HUES64 (cell line): ENCODE data around the gene WDFY2.

Source experiments
- H3K27ac ChIP-seq: 2 replicates; pipeline ENCODE4 v1.7.0; 2013; ENCODE audit warnings: low read depth, low read length, inconsistent platforms
- H3K27me3 ChIP-seq: 2 replicates; pipeline ENCODE4 v1.6.1; 2013; ENCODE audit warnings: mild to moderate bottlenecking, low read length; ENCODE audit not compliant: insufficient read depth
- H3K36me3 ChIP-seq: 2 replicates; pipeline ENCODE4 v1.6.1; 2013; ENCODE audit warnings: mild to moderate bottlenecking, low read length; ENCODE audit not compliant: insufficient read depth
- H3K4me1 ChIP-seq: 2 replicates; pipeline ENCODE4 v1.6.1; 2013; ENCODE audit warnings: mild to moderate bottlenecking, low read length, moderate library complexity; ENCODE audit not compliant: insufficient read depth
- H3K4me3 ChIP-seq: 2 replicates; pipeline ENCODE4 v1.5.1; 2013; ENCODE audit warnings: mild to moderate bottlenecking, low read length, moderate library complexity
- H3K9ac ChIP-seq: 2 replicates; pipeline ENCODE4 v1.6.1; 2013; ENCODE audit warnings: mild to moderate bottlenecking, low read depth, low read length
- H3K9me3 ChIP-seq: 2 replicates; pipeline ENCODE4 v1.6.1; 2013; ENCODE audit warnings: low read depth, low read length; ENCODE audit not compliant: insufficient read depth
- WGBS: fragments of 150-250, 120-280 bp; methylation state at CpG from one replicate; pipeline ENCODE4 v1.1.7; 2013; ENCODE audit warnings: missing lambda C conversion rate; 5-methylcytosine and 5-hydroxymethylcytosine counted together

WDFY2 gene

GRCh38 chr13:51795419-51795818, 211.2 kb downstream of the WDFY2 start:
- no peaks in the 10 kb centered on the region for H3K27me3 ChIP-seq
- no peak overlapping the region for H3K9ac ChIP-seq
- H3K27ac ChIP-seq = no peak overlapping the region
- no peaks in the 10 kb centered on the region for H3K9me3 ChIP-seq
- H3K36me3 ChIP-seq = no peaks in the 10 kb centered on the region
- H3K4me3 ChIP-seq = no peak overlapping the region
- 92% methylated on average over 2 of the region's 2 CpGs for WGBS
- H3K4me1 ChIP-seq = peaks cover 14% of the 10 kb centered on the region

DNA sequence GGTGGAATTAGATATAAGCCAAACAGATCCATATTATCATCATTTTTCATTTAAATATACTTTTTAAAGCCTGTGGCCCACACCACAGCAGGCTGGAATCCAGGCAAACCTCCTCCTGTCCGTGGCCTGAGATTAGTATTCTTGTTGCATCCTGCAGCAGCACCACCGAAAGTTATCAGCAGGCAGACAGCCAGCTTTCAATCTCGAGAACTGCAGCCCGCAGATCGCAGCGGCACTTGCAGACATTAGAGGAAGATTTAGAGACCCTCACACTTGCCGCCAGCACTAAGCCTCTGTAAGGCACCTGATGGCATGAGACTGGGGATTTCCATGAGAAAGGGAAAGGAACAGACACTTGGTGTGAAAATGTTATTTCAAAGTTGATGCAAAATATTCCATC, 212.3 kb downstream of the WDFY2 start:
- Histone ChIP-seq H3K36me3 (no peaks in the 10 kb centered on the region), H3K27me3 (no peaks in the 10 kb centered on the region), H3K9ac (no peak overlapping the region), H3K4me1 (peaks cover 14% of the 10 kb centered on the region), H3K4me3 (no peak overlapping the region), H3K27ac (no peak overlapping the region), H3K9me3 (no peaks in the 10 kb centered on the region)
- WGBS = 81% methylated on average over 7 of the region's 7 CpGs

- H3K27me3 ChIP-seq = no peaks in the 10 kb centered on the region
- peaks cover 26% of the 10 kb centered on the region for H3K4me1 ChIP-seq
- H3K36me3 ChIP-seq = no peaks in the 10 kb centered on the region
- no peaks in the 10 kb centered on the region for H3K9me3 ChIP-seq
- 80% methylated on average over 12 of the region's 12 CpGs for WGBS
- H3K9ac ChIP-seq = no peak overlapping the region
- no peak overlapping the region for H3K27ac ChIP-seq
- no peak overlapping the region for H3K4me3 ChIP-seq
Measured at GRCh38 chr13:51797664-51798488, 213.6 kb downstream of the WDFY2 start.

GRCh38 chr13:51799261-51799660, 215.0 kb downstream of the WDFY2 start:
- H3K27ac ChIP-seq = no peak overlapping the region
- WGBS = 87% methylated on average over 12 of the region's 12 CpGs
- H3K36me3 ChIP-seq = no peaks in the 10 kb centered on the region
- no peaks in the 10 kb centered on the region for H3K9me3 ChIP-seq
- H3K9ac ChIP-seq = no peak overlapping the region
- no peak overlapping the region for H3K4me3 ChIP-seq
- peaks cover 29% of the 10 kb centered on the region for H3K4me1 ChIP-seq
- H3K27me3 ChIP-seq = no peaks in the 10 kb centered on the region

DNA sequence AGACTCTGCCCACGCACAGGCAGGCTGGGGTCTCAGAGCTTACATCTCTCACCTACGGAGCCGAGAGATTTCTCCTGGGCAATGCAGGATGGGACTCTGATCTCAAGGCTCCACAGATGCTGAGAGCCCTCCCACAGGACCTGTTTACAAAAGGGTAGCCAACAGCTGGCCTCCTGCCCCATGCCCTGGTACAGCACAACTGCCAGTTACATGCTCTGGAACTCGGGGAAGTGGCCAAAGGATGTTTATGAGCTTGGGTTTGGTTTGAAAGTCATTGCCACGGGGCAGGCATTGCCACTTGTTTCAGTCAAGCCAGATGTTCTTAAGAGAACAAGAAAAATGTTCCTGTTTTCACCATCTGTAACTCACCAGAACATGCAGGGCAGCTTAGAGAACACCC, 216.2 kb downstream of the WDFY2 start:
- Histone ChIP-seq H3K9ac (no peak overlapping the region), H3K36me3 (no peaks in the 10 kb centered on the region), H3K27ac (no peak overlapping the region), H3K4me1 (peaks cover 40% of the 10 kb centered on the region), H3K9me3 (no peaks in the 10 kb centered on the region), H3K4me3 (no peak overlapping the region), H3K27me3 (no peaks in the 10 kb centered on the region)
- WGBS = 91% methylated on average over 5 of the region's 5 CpGs

DNA sequence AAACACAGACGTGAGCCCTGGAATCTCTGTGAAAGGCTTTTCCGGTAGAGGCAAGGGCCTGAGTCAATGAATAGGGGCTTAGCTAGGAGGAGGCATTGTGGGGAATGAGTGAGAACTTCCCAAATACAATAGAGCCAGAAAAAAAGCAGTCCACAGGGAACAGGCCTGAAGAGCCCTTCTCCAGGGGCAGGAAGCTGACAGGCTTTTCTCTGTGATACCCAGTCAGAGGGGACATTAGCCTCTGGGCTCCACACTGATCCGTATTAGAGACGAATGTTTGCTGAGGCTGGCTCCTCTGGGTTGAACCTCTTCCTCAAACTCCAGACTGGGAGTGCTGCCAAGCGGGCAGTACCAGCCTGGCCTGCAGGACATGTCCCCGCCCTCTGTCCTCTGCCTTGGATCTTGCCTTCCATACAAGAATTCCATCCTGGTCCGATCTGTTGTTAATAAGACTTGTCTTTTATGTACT, 217.4 kb downstream of the WDFY2 start:
- H3K36me3 ChIP-seq = no peaks in the 10 kb centered on the region
- H3K9ac ChIP-seq = no peak overlapping the region
- peak overlapping the region; percentile 46; the same call in 1 of the 2 replicates for H3K27ac ChIP-seq
- no peak overlapping the region for H3K4me3 ChIP-seq
- H3K4me1 ChIP-seq = peaks cover 40% of the 10 kb centered on the region
- 73% methylated on average over 5 of the region's 7 CpGs for WGBS
- no peaks in the 10 kb centered on the region for H3K9me3 ChIP-seq
- no peaks in the 10 kb centered on the region for H3K27me3 ChIP-seq

GRCh38 chr13:51802631-51803418, 218.6 kb downstream of the WDFY2 start:
- Histone ChIP-seq H3K9ac (peak overlapping the region; percentile 94), H3K4me3 (peak overlapping the region; percentile 88), H3K4me1 (peaks cover 40% of the 10 kb centered on the region), H3K9me3 (no peaks in the 10 kb centered on the region), H3K27ac (peak overlapping the region; percentile 92), H3K27me3 (no peaks in the 10 kb centered on the region), H3K36me3 (no peaks in the 10 kb centered on the region)
- 56% methylated on average over 9 of the region's 9 CpGs for WGBS

DNA sequence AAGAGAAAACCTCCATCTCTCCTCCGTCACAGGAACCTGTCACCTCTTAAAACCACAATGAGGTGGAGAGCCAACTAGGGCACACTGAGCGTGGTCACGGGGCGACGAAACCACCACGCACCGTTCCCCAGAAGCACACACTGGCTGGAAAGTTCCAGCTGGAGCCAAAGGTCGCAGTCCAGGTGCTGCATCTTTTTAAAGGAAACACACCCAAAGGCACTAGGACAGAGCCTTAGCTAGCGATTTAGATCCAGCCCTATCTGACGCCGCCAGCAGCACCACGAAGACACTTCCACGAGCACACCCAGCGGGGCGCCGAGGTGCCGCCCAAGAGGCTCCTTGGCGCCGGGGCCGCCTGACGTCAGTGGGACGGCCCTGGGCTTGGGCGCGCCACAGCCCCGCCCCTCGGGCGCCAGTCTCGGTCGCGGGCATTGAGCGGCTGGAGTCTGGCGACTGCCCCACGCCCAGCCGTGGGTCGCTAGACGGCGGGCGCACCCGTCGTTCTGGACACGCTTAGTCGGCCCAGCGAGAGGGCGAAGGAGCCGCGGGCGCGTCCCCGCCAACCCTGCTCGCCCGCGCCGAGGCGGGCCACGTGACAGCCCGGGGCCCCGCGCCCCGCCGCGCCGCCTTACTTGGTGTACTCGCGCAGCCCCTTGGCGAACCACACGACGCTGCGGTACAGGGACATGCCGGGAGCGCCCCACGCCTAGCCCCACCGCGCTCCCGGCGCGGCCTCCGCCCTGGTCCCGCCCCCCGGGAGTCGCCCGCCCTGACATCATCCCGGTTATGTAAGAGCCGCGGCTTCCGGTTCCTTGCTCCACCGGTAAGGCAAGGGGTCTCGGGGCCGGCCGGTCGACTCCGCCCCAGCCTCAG, 219.4 kb downstream of the WDFY2 start, which contains the start of gene DHRS12:
TSS of gene DHRS12 (minus strand) at position 742 of the 873 bp plus-strand sequence. CDS start 4,504 bp downstream, outside the sequence.
- H3K9me3 ChIP-seq = no peaks in the 10 kb centered on the region
- peak within 1 kb of the TSS; percentile 94 for H3K9ac ChIP-seq
- H3K4me1 ChIP-seq = peaks cover 40% of the 10 kb centered on the region
- H3K36me3 ChIP-seq = no peaks in the 10 kb centered on the region
- WGBS = 2% methylated on average over 91 of the region's 91 CpGs
- peak within 1 kb of the TSS; percentile 88 for H3K4me3 ChIP-seq
- H3K27me3 ChIP-seq = no peaks in the 10 kb centered on the region
- H3K27ac ChIP-seq = peak within 1 kb of the TSS; percentile 92

GRCh38 chr13:51804295-51805172, 220.3 kb downstream of the WDFY2 start:
- peak overlapping the region; percentile 94 for H3K9ac ChIP-seq
- no peaks in the 10 kb centered on the region for H3K27me3 ChIP-seq
- WGBS = 30% methylated on average over 31 of the region's 31 CpGs
- H3K4me1 ChIP-seq = peaks cover 38% of the 10 kb centered on the region
- no peaks in the 10 kb centered on the region for H3K36me3 ChIP-seq
- H3K9me3 ChIP-seq = no peaks in the 10 kb centered on the region
- H3K27ac ChIP-seq = peak overlapping the region; percentile 92
- peak overlapping the region; percentile 88 for H3K4me3 ChIP-seq

DNA sequence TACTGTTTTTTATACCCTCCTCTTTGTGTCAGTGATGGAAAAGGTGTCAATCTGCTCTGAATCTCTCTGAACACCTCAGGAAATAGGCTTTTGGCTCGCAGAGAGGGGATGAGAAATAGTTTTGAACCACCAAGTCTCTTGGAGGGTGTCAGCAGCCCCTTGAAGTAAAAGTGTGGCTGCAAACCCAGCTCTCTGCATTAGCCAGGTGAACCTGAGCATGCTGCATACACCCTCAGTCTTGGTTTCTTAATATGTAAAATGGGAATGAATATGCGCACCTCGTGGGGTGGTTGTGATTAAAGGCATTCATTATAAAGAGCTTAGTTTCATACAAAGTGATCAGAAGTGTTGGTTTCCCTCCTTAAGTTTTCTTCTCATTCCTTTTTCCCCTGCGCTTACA, 221.1 kb downstream of the WDFY2 start:
- Histone ChIP-seq H3K4me3 (0 out of 2 replicates have a peak overlapping the region, but pooled peaks have one; percentile 88), H3K4me1 (peaks cover 30% of the 10 kb centered on the region), H3K27ac (no peak overlapping the region), H3K36me3 (no peaks in the 10 kb centered on the region), H3K27me3 (no peaks in the 10 kb centered on the region), H3K9me3 (no peaks in the 10 kb centered on the region), H3K9ac (no peak overlapping the region)
- WGBS = 77% methylated on average over 3 of the region's 4 CpGs
